K562 (cell line): ENCODE measurements around the gene MPHOSPH9.

Experiments
- KAT7 ChIP-seq: sonication (generic); formaldehyde crosslinking; IDR thresholded peaks from 2 replicates; pipeline ENCODE4 v1.8.0; 2022; ENCODE audit warnings: missing genetic modification reagents, mild to moderate bottlenecking, borderline replicate concordance
- MAFK ChIP-seq: IDR thresholded peaks from 2 replicates; pipeline ENCODE4 v1.6.1; 2011; ENCODE audit warnings: low read length, improper control_type of control experiment
- NFYB ChIP-seq: IDR thresholded peaks from 2 replicates; pipeline ENCODE4 v1.6.1; 2011; ENCODE audit warnings: mild to moderate bottlenecking, moderate library complexity; ENCODE audit not compliant: insufficient read length; ENCODE audit errors: extremely low read depth
- SMARCB1 ChIP-seq: IDR thresholded peaks from 2 replicates; pipeline ENCODE4 v1.6.1; 2011; ENCODE audit warnings: improper control_type of control experiment, low read depth; ENCODE audit not compliant: insufficient read length
- TEAD4 ChIP-seq, 2 experiments: sonication (generic) in 1 of 2; formaldehyde crosslinking in 1 of 2; IDR thresholded peaks; 2 replicates each; pipeline versions ENCODE4 v1.6.1 to v1.8.0; 2012 to 2022; ENCODE audit warnings: borderline replicate concordance in 1 of 2, inconsistent platforms in 1 of 2, low read length in 1 of 2, mild to moderate bottlenecking in 1 of 2, missing genetic modification reagents in 1 of 2
- ZNF507 ChIP-seq: conservative IDR thresholded peaks from 2 replicates; pipeline ENCODE4 v1.6.1; 2017; ENCODE audit warnings: missing genetic modification characterization, missing compliant biosample characterization
- TF ChIP-seq, protein P1 (sequence below): fragments of 450-650 bp; IDR thresholded peaks from 2 replicates; pipeline ENCODE4 v1.6.1; 2016; ENCODE audit warnings: borderline replicate concordance
- TF ChIP-seq, protein P2 (sequence below), 3 experiments: IDR thresholded peaks in 2 of 3; conservative IDR thresholded peaks in 1 of 3; 2 replicates each; pipeline ENCODE4 v1.5.1; 2011 to 2012; ENCODE audit warnings: low read length in 3 of 3, mild to moderate bottlenecking in 3 of 3, control low read depth in 2 of 3, improper control_type of control experiment in 1 of 3, inconsistent platforms in 1 of 3, low read depth in 1 of 3, mixed read lengths in 1 of 3, moderate library complexity in 1 of 3; ENCODE audit not compliant: insufficient read depth in 2 of 3
- TF ChIP-seq, protein P3 (sequence below): IDR thresholded peaks from 2 replicates; pipeline ENCODE4 v1.6.1; 2016; ENCODE audit warnings: missing genetic modification characterization, missing compliant biosample characterization

DNA sequence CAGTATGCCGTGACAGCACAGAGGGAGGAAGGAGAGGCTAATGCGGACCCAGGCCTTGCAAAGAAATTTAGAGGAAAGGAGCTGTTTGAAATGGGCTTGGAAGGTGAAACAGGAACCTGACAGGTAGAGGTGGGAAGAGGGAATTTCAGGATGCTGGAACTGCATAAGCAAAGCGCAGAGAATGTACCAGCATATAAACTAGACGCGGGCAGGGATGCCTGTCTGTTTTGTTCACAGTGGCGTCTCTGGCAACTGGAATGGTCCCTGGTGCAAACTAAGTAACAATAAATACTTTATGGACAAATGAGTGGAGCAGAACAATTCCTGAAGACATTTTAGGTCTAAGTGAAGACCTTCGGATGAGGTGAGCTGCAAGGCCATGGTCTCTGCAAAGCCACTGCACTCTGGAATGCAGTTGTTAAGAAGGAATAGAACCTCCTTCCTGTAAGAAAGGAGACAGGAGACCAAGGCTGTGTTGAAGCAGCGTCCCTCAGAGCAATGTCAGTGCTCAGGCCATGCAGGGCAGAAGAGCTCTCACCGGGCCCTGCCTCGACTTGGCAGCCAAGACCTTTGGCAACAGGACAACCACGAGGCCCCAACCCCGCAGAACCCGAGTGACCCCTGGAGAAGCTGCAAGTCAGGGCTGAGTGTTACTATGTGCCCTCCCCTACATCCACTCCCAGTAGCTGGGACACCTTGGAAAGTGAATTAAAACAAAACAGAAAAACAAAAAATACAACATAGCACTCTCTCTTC lies 124.8 kb downstream of the MPHOSPH9 start:
- no peak for TF ChIP-seq NFYB
- TF ChIP-seq MAFK: no peak
- TF ChIP-seq TEAD4 (IDR thresholded peaks at IDR 0.05; ENCODE audit: low read length): no peak
- TF ChIP-seq TEAD4 (CRISPR knock-in tag; IDR thresholded peaks at IDR 0.05; ENCODE audit: borderline replicate concordance): no peak
- no peak for TF ChIP-seq KAT7 (CRISPR knock-in tag)
- TF ChIP-seq, protein P1, sequence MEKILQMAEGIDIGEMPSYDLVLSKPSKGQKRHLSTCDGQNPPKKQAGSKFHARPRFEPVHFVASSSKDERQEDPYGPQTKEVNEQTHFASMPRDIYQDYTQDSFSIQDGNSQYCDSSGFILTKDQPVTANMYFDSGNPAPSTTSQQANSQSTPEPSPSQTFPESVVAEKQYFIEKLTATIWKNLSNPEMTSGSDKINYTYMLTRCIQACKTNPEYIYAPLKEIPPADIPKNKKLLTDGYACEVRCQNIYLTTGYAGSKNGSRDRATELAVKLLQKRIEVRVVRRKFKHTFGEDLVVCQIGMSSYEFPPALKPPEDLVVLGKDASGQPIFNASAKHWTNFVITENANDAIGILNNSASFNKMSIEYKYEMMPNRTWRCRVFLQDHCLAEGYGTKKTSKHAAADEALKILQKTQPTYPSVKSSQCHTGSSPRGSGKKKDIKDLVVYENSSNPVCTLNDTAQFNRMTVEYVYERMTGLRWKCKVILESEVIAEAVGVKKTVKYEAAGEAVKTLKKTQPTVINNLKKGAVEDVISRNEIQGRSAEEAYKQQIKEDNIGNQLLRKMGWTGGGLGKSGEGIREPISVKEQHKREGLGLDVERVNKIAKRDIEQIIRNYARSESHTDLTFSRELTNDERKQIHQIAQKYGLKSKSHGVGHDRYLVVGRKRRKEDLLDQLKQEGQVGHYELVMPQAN: no peak
- TF ChIP-seq ZNF507: no peak
- no peak for TF ChIP-seq SMARCB1
- TF ChIP-seq, protein P2, sequence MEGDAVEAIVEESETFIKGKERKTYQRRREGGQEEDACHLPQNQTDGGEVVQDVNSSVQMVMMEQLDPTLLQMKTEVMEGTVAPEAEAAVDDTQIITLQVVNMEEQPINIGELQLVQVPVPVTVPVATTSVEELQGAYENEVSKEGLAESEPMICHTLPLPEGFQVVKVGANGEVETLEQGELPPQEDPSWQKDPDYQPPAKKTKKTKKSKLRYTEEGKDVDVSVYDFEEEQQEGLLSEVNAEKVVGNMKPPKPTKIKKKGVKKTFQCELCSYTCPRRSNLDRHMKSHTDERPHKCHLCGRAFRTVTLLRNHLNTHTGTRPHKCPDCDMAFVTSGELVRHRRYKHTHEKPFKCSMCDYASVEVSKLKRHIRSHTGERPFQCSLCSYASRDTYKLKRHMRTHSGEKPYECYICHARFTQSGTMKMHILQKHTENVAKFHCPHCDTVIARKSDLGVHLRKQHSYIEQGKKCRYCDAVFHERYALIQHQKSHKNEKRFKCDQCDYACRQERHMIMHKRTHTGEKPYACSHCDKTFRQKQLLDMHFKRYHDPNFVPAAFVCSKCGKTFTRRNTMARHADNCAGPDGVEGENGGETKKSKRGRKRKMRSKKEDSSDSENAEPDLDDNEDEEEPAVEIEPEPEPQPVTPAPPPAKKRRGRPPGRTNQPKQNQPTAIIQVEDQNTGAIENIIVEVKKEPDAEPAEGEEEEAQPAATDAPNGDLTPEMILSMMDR (IDR thresholded peaks at IDR 0.05 in 2 of 3, conservative IDR thresholded peaks at IDR 0.05 in 1 of 3; ENCODE audit: insufficient read depth in 2 of 3, low read depth in 1 of 3, low read length in 3 of 3): no peak
- TF ChIP-seq, protein P3, sequence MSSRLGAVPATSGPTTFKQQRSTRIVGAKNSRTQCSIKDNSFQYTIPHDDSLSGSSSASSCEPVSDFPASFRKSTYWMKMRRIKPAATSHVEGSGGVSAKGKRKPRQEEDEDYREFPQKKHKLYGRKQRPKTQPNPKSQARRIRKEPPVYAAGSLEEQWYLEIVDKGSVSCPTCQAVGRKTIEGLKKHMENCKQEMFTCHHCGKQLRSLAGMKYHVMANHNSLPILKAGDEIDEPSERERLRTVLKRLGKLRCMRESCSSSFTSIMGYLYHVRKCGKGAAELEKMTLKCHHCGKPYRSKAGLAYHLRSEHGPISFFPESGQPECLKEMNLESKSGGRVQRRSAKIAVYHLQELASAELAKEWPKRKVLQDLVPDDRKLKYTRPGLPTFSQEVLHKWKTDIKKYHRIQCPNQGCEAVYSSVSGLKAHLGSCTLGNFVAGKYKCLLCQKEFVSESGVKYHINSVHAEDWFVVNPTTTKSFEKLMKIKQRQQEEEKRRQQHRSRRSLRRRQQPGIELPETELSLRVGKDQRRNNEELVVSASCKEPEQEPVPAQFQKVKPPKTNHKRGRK (tag): no peak
